ENCODE results near the gene KLF3. TPM values are rescaled to one million over a fixed set of nuclear protein-coding genes. Genes with fewer than 3 reads are reported as not detected.

The KLF3 gene
- total and polyA plus RNA-seq, 2 experiments from 2014 or later: 15.0 to 16.5 TPM

DNA sequence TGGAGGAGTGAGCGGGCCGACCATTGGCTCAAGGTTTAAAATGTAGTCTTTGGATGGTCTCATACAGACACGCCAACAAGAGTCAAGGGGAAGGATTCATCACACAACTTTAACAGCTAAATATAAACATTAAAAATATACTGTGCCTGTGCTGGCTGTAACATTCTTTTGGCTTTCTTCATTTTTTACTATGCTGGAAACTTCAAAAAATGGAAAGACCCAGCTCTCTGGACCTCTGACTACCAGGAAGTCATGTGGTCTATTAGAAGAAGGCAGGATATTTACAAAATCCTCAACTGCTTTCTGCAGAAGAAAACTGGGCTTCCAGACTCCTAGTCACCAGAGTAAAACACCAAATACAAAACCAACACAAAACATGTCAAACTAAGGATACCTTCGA lies 49.8 kb upstream of the KLF3 start:
- Mint-ChIP-seq H3K9me3 (no peaks in the 10 kb centered on the region), H3K36me3 (ENCODE audit: low read depth) (peaks cover 8% of the 10 kb centered on the region; the same call in 1 of the 3 replicates), H3K27me3 (ENCODE audit: insufficient read depth, low read depth, poor library complexity) (peaks cover 6% of the 10 kb centered on the region), H3K27ac (no peak overlapping the region), H3K4me3 (no peak overlapping the region), H3K4me1 (peaks cover 20% of the 10 kb centered on the region)
- Histone ChIP-seq H3K27ac (ENCODE audit: low read depth) (no peak overlapping the region), H3F3A (replicated peaks; ENCODE audit: low read depth) (no peaks in the 10 kb centered on the region), H3K36me3 (ENCODE audit: insufficient read depth) (no peaks in the 10 kb centered on the region), H2AFZ (peak overlapping the region; percentile 69; the same call in 1 of the 2 replicates), H4K20me1 (replicated peaks; ENCODE audit: insufficient read depth) (no peaks in the 10 kb centered on the region), H3K79me2 (replicated peaks; ENCODE audit: insufficient read depth) (no peaks in the 10 kb centered on the region), H3K4me1 (ENCODE audit: insufficient read depth) (peaks cover 19% of the 10 kb centered on the region), H3K27me3 (ENCODE audit: insufficient read depth) (no peaks in the 10 kb centered on the region), H3K4me3 (no peak overlapping the region), H3K9me2 (ENCODE audit: insufficient read depth) (no peaks in the 10 kb centered on the region), H3K4me2 (no peak overlapping the region)
- no peak for ATAC-seq
- DNase-seq (ENCODE audit: low spot score): no peak
- TF ChIP-seq, protein P1, sequence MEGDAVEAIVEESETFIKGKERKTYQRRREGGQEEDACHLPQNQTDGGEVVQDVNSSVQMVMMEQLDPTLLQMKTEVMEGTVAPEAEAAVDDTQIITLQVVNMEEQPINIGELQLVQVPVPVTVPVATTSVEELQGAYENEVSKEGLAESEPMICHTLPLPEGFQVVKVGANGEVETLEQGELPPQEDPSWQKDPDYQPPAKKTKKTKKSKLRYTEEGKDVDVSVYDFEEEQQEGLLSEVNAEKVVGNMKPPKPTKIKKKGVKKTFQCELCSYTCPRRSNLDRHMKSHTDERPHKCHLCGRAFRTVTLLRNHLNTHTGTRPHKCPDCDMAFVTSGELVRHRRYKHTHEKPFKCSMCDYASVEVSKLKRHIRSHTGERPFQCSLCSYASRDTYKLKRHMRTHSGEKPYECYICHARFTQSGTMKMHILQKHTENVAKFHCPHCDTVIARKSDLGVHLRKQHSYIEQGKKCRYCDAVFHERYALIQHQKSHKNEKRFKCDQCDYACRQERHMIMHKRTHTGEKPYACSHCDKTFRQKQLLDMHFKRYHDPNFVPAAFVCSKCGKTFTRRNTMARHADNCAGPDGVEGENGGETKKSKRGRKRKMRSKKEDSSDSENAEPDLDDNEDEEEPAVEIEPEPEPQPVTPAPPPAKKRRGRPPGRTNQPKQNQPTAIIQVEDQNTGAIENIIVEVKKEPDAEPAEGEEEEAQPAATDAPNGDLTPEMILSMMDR (conservative IDR thresholded peaks at IDR 0.05; ENCODE audit: low read depth in 2 of 2): no peak
- TF ChIP-seq, protein P2, sequence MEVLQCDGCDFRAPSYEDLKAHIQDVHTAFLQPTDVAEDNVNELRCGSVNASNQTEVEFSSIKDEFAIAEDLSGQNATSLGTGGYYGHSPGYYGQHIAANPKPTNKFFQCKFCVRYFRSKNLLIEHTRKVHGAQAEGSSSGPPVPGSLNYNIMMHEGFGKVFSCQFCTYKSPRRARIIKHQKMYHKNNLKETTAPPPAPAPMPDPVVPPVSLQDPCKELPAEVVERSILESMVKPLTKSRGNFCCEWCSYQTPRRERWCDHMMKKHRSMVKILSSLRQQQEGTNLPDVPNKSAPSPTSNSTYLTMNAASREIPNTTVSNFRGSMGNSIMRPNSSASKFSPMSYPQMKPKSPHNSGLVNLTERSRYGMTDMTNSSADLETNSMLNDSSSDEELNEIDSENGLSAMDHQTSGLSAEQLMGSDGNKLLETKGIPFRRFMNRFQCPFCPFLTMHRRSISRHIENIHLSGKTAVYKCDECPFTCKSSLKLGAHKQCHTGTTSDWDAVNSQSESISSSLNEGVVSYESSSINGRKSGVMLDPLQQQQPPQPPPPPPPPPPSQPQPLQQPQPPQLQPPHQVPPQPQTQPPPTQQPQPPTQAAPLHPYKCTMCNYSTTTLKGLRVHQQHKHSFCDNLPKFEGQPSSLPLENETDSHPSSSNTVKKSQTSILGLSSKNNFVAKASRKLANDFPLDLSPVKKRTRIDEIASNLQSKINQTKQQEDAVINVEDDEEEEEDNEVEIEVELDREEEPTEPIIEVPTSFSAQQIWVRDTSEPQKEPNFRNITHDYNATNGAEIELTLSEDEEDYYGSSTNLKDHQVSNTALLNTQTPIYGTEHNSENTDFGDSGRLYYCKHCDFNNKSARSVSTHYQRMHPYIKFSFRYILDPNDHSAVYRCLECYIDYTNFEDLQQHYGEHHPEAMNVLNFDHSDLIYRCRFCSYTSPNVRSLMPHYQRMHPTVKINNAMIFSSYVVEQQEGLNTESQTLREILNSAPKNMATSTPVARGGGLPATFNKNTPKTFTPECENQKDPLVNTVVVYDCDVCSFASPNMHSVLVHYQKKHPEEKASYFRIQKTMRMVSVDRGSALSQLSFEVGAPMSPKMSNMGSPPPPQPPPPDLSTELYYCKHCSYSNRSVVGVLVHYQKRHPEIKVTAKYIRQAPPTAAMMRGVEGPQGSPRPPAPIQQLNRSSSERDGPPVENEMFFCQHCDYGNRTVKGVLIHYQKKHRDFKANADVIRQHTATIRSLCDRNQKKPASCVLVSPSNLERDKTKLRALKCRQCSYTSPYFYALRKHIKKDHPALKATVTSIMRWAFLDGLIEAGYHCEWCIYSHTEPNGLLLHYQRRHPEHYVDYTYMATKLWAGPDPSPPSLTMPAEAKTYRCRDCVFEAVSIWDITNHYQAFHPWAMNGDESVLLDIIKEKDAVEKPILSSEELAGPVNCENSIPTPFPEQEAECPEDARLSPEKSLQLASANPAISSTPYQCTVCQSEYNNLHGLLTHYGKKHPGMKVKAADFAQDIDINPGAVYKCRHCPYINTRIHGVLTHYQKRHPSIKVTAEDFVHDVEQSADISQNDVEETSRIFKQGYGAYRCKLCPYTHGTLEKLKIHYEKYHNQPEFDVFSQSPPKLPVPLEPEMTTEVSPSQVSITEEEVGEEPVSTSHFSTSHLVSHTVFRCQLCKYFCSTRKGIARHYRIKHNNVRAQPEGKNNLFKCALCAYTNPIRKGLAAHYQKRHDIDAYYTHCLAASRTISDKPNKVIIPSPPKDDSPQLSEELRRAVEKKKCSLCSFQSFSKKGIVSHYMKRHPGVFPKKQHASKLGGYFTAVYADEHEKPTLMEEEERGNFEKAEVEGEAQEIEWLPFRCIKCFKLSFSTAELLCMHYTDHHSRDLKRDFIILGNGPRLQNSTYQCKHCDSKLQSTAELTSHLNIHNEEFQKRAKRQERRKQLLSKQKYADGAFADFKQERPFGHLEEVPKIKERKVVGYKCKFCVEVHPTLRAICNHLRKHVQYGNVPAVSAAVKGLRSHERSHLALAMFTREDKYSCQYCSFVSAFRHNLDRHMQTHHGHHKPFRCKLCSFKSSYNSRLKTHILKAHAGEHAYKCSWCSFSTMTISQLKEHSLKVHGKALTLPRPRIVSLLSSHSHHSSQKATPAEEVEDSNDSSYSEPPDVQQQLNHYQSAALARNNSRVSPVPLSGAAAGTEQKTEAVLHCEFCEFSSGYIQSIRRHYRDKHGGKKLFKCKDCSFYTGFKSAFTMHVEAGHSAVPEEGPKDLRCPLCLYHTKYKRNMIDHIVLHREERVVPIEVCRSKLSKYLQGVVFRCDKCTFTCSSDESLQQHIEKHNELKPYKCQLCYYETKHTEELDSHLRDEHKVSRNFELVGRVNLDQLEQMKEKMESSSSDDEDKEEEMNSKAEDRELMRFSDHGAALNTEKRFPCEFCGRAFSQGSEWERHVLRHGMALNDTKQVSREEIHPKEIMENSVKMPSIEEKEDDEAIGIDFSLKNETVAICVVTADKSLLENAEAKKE (CRISPR knock-in tag; IDR thresholded peaks at IDR 0.05): no peak
- TF ChIP-seq NANOG (IDR thresholded peaks at IDR 0.05; ENCODE audit: borderline replicate concordance): no peak
- TF ChIP-seq ZNF331 (CRISPR knock-in tag; IDR thresholded peaks at IDR 0.05; ENCODE audit: low read depth): no peak

DNA sequence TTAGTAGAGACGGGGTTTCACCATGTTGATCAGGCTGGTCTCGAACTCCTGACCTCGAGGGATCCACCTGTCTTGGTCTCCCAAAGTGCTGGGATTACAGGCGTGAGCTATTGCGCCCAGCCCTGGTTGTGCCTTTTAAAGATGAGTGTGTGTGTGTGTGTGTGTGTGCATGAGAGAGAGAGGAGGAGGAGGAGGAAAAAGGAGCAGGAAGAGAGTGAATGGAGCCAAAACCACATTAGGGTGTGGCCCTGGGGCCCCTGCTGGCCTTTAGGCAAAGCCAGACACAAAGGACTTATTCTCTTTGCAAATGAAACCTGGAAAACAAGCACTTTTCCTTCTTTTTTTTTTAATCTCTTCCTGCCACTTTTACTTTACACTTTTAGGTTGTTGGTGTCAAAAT lies 48.2 kb upstream of the KLF3 start:
- Mint-ChIP-seq H3K4me3 (no peak overlapping the region), H3K9me3 (no peaks in the 10 kb centered on the region), H3K27ac (no peak overlapping the region), H3K4me1 (peaks cover 7% of the 10 kb centered on the region), H3K36me3 (ENCODE audit: low read depth) (peaks cover 8% of the 10 kb centered on the region; the same call in 1 of the 3 replicates), H3K27me3 (ENCODE audit: insufficient read depth, low read depth, poor library complexity) (peaks cover 3% of the 10 kb centered on the region)
- Histone ChIP-seq H4K20me1 (replicated peaks; ENCODE audit: insufficient read depth) (no peaks in the 10 kb centered on the region), H3K27ac (ENCODE audit: low read depth) (no peak overlapping the region), H2AFZ (no peak overlapping the region), H3K9me2 (ENCODE audit: insufficient read depth) (no peaks in the 10 kb centered on the region), H3K4me1 (ENCODE audit: insufficient read depth) (peaks cover 8% of the 10 kb centered on the region), H3F3A (replicated peaks; ENCODE audit: low read depth) (no peaks in the 10 kb centered on the region), H3K27me3 (ENCODE audit: insufficient read depth) (no peaks in the 10 kb centered on the region), H3K36me3 (ENCODE audit: insufficient read depth) (no peaks in the 10 kb centered on the region), H3K4me2 (no peak overlapping the region), H3K79me2 (replicated peaks; ENCODE audit: insufficient read depth) (no peaks in the 10 kb centered on the region), H3K4me3 (no peak overlapping the region)
- no peak for TF ChIP-seq CREB1 (CRISPR knock-in tag; IDR thresholded peaks at IDR 0.05; ENCODE audit: low read depth)
- TF ChIP-seq, protein P3, sequence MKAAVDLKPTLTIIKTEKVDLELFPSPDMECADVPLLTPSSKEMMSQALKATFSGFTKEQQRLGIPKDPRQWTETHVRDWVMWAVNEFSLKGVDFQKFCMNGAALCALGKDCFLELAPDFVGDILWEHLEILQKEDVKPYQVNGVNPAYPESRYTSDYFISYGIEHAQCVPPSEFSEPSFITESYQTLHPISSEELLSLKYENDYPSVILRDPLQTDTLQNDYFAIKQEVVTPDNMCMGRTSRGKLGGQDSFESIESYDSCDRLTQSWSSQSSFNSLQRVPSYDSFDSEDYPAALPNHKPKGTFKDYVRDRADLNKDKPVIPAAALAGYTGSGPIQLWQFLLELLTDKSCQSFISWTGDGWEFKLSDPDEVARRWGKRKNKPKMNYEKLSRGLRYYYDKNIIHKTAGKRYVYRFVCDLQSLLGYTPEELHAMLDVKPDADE (IDR thresholded peaks at IDR 0.05): no peak
- no peak for TF ChIP-seq STAT1 (IDR thresholded peaks at IDR 0.05; ENCODE audit: unreplicated experiment)
- no peak for TF ChIP-seq EZH2phosphoT487 (IDR thresholded peaks at IDR 0.05; ENCODE audit: unreplicated experiment)
- TF ChIP-seq ZNF114 (CRISPR knock-in tag; IDR thresholded peaks at IDR 0.05): no peak
- DNase-seq (ENCODE audit: low spot score) (no peak), ATAC-seq (no peak)
